DOHH2 (cell line): ENCODE measurements around the gene POLDIP3.

Experiments
- H3F3A ChIP-seq: fragments of 200-600 bp; sonication (generic), shearing (Covaris generic); 2 replicates; pipeline ENCODE4 v1.6.0; 2016; ENCODE audit warnings: antibody characterized with exemption, mild to moderate bottlenecking; ENCODE audit not compliant: control insufficient read depth, insufficient read depth
- H3K27ac ChIP-seq: fragments of 200-600 bp; sonication (generic); 2 replicates; pipeline ENCODE4 v1.5.1; 2014; ENCODE audit warnings: low read depth, mild to moderate bottlenecking, low read length, moderate library complexity
- H3K27me3 ChIP-seq: fragments of 200-600 bp; sonication (generic); 2 replicates; pipeline ENCODE4 v1.6.1; 2014; ENCODE audit warnings: mild to moderate bottlenecking, low read length, mixed read lengths; ENCODE audit not compliant: control insufficient read depth
- H3K36me3 ChIP-seq: fragments of 200-600 bp; sonication (generic); 2 replicates; pipeline ENCODE4 v1.6.1; 2014; ENCODE audit warnings: mild to moderate bottlenecking, low read length, moderate library complexity, mixed read lengths; ENCODE audit not compliant: control insufficient read depth
- H3K4me1 ChIP-seq: fragments of 200-600 bp; sonication (generic); 2 replicates; pipeline ENCODE4 v1.6.1; 2014; ENCODE audit warnings: mild to moderate bottlenecking, low read length, mixed read lengths; ENCODE audit not compliant: control insufficient read depth
- H3K4me2 ChIP-seq: fragments of 200-600 bp; sonication (generic); 2 replicates; pipeline ENCODE4 v1.6.0; 2014; ENCODE audit warnings: mild to moderate bottlenecking, low read length, moderate library complexity
- H3K4me3 ChIP-seq: fragments of 200-600 bp; sonication (generic); 2 replicates; pipeline ENCODE4 v1.5.1; 2014; ENCODE audit warnings: mild to moderate bottlenecking, low read length, mixed read lengths
- H3K79me2 ChIP-seq: fragments of 200-600 bp; sonication (generic); 2 replicates; pipeline ENCODE4 v1.6.1; 2014; ENCODE audit warnings: mild to moderate bottlenecking, low read length, mixed read lengths; ENCODE audit not compliant: control insufficient read depth
- H3K9me2 ChIP-seq: fragments of 200-600 bp; sonication (generic); replicated peaks from 2 replicates; pipeline ENCODE4 v1.6.1; 2014; ENCODE audit warnings: mild to moderate bottlenecking, low read length, mixed read lengths; ENCODE audit not compliant: control insufficient read depth
- H3K9me3 ChIP-seq: fragments of 200-600 bp; sonication (generic); 2 replicates; pipeline ENCODE4 v1.6.1; 2014; ENCODE audit warnings: antibody characterized with exemption, low read length, mixed read lengths; ENCODE audit not compliant: control insufficient read depth, insufficient read depth
- H4K20me1 ChIP-seq: fragments of 200-600 bp; sonication (generic); 2 replicates; pipeline ENCODE4 v1.6.0; 2014; ENCODE audit warnings: low read depth, mild to moderate bottlenecking, antibody characterized with exemption, low read length, moderate library complexity; ENCODE audit not compliant: control insufficient read depth, insufficient read depth
- CTCF ChIP-seq: fragments of 200-600 bp; sonication (generic); IDR thresholded peaks from one replicate; pipeline ENCODE4 v1.5.1; 2014; ENCODE audit warnings: antibody characterized with exemption, mild to moderate bottlenecking, low read depth, low read length; ENCODE audit not compliant: poor library complexity, severe bottlenecking
- EZH2phosphoT487 ChIP-seq: fragments of 200-600 bp; sonication (generic); IDR thresholded peaks from 2 replicates; pipeline ENCODE4 v1.6.1; 2017; ENCODE audit warnings: borderline replicate concordance, mild to moderate bottlenecking, antibody characterized with exemption, low read length, moderate library complexity, mixed read lengths

The POLDIP3 gene

GRCh38 chr22:42645341-42645937 lies 30.8 kb upstream of the POLDIP3 start:
- Histone ChIP-seq H3K79me2 (peaks cover 75% of the 10 kb centered on the region), H3K36me3 (peaks cover 3% of the 10 kb centered on the region; the same call in 1 of the 2 replicates), H3K9me2 (no peaks in the 10 kb centered on the region), H3K27me3 (no peaks in the 10 kb centered on the region), H3K4me3 (peak overlapping the region; percentile 18; the same call in 1 of the 2 replicates), H3K4me2 (peak overlapping the region; percentile 38; the same call in 1 of the 2 replicates), H3K9me3 (no peaks in the 10 kb centered on the region), H3F3A (no peaks in the 10 kb centered on the region), H3K27ac (no peak overlapping the region), H3K4me1 (peaks cover 65% of the 10 kb centered on the region), H4K20me1 (peaks cover 10% of the 10 kb centered on the region; the same call in 1 of the 2 replicates)
- TF ChIP-seq EZH2phosphoT487 (no peak), CTCF (no peak)

GRCh38 chr22:42644422-42645340 lies 30.0 kb upstream of the POLDIP3 start:
- H3K9me3 ChIP-seq = no peaks in the 10 kb centered on the region
- peaks cover 10% of the 10 kb centered on the region; the same call in 1 of the 2 replicates for H4K20me1 ChIP-seq
- no peak overlapping the region for H3K4me3 ChIP-seq
- no peaks in the 10 kb centered on the region for H3K9me2 ChIP-seq
- H3K4me2 ChIP-seq = peak overlapping the region; percentile 38; the same call in 1 of the 2 replicates
- H3F3A ChIP-seq = no peaks in the 10 kb centered on the region
- no peaks in the 10 kb centered on the region for H3K27me3 ChIP-seq
- peaks cover 3% of the 10 kb centered on the region; the same call in 1 of the 2 replicates for H3K36me3 ChIP-seq
- H3K4me1 ChIP-seq = peaks cover 62% of the 10 kb centered on the region
- peaks cover 77% of the 10 kb centered on the region for H3K79me2 ChIP-seq
- H3K27ac ChIP-seq = no peak overlapping the region
- TF ChIP-seq CTCF (no peak), EZH2phosphoT487 (no peak)

GRCh38 chr22:42643634-42644421 lies 29.1 kb upstream of the POLDIP3 start:
- Histone ChIP-seq H3K9me2 (no peaks in the 10 kb centered on the region), H3F3A (no peaks in the 10 kb centered on the region), H3K27ac (no peak overlapping the region), H4K20me1 (peaks cover 10% of the 10 kb centered on the region; the same call in 1 of the 2 replicates), H3K4me3 (no peak overlapping the region), H3K79me2 (peaks cover 78% of the 10 kb centered on the region), H3K4me1 (peaks cover 59% of the 10 kb centered on the region), H3K9me3 (no peaks in the 10 kb centered on the region), H3K4me2 (peak overlapping the region; percentile 27; the same call in 1 of the 2 replicates), H3K27me3 (no peaks in the 10 kb centered on the region), H3K36me3 (peaks cover 3% of the 10 kb centered on the region; the same call in 1 of the 2 replicates)
- TF ChIP-seq CTCF (no peak), EZH2phosphoT487 (no peak)
